ENCODE measurements around the gene FHOD3. TPM values are rescaled to one million over a fixed set of nuclear protein-coding genes. Genes with fewer than 3 reads are reported as not detected.
A peak's percentile ranks its signal among the peaks of the same experiment; 100 is the strongest.

FHOD3 gene
- total RNA-seq, 1 experiment from 2014 or later = 23.1 TPM

- DNase-seq (ENCODE audit: extremely low read depth, low read depth) = no peak
These were observed 105.4 kb downstream of the FHOD3 start for GRCh38 chr18:36402765-36403396.

DNA sequence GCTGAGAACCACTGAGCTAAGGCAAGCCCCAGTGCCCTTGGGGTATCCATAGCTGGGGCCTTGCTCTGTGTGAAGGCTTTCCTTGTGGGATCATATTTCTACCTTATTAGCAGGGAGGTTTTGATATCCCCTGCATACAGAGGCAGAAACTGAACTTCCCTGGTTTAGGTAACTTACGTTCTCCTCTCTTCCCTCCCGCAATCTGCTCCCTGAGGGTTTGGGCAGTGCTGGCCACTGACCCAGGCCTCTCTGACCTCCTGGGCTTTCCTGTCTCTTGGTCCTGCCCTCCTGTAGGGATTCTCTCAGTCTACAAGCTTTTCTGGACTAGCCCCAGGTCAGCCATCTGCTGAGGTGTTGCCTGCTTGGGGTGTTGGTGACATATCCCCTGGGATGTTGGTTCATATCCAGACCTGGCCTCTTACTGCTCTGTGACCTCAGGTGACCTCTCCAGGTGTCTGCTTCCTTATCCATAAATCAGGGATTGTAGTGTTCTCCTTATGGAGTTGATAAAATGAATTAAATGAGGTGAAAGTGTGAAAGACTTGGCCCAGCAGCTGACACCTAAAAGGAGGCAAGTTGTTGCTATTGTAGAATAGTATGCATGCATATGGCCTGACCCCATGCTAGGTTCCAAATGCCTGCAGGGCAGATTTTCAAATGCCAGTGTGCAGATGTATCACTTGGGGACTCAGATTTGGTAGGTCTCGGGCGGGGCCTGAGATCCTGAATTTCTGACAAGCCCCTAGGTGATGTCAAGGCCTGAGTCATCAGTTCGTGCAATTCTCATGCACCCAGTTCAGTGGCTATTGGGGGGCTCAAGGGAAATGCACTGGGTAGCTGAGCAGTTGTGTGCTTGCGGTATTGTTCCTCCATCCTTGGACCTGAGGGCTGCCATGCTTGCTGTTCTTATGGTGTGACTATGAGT is 106.6 kb downstream of the FHOD3 start:
- DNase-seq (ENCODE audit: extremely low read depth, low read depth) = no peak

GRCh38 chr18:36405611-36406010 is 108.1 kb downstream of the FHOD3 start:
- no peak for DNase-seq (ENCODE audit: extremely low read depth, low read depth)

DNA sequence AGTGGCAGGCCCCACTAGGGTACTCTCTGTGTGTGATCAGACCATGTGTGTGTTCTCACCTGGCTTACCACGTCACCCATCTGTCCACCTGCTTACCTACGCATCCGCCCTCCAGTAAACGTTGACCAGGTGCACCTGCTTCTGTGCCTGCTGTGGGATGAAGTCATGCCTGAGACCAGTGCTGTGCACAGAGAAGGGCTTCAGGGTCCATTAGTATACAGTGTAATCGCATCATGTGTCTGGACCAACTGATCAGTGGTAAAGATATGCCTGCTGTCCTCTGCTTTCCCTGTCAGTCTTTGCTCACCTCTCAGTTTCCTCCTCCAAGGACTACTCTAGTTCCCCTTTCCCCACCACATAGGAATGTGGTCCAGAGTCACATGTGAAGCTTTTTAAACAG is 109.3 kb downstream of the FHOD3 start:
- DNase-seq (ENCODE audit: extremely low read depth, low read depth) = no peak

DNA sequence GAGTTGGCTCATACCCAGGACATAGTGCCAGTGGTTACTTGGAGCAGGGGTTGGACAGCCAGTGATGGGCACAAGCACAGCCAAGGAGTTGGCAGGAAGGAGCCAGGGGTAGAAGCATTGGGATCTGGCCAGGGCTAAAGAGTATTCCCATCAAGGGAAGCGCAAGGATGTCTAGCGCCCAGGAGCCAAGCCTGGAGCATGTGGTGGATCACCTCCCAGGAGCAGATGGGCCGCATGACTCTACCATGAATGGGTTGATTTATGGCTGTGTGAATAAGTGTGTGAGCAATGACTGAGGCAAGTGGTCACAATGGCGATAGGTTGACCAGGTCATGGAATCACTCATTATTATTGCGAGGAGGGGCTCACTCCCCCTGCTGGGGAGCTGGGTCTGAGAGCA is 111.1 kb downstream of the FHOD3 start:
- no peak for DNase-seq (ENCODE audit: extremely low read depth, low read depth)

- no peak for DNase-seq (ENCODE audit: extremely low read depth, low read depth)
These were observed 112.3 kb downstream of the FHOD3 start for GRCh38 chr18:36409779-36410178.

GRCh38 chr18:36410346-36410745 is 112.8 kb downstream of the FHOD3 start:
- DNase-seq (ENCODE audit: extremely low read depth, low read depth) = no peak

DNA sequence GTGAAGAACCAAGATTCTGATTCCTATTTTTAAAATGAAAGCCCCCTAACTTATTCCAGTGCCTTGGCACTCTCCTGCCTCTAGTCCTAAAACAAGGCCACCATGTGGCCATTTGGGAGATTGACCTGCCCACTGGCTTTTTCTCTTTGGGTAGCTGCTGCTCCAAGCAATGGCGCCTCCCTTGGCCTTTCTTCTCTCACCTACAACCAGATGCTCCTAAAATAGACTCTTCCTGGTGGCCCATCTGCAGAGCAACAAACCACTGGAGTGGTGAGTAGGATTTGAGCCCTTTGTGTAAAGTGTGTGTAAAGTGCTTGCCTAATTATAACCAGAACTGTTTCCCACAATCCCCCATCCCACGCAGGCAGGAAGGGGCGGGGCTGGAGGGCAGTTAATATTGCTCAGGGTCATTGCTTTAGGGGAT is 114.2 kb downstream of the FHOD3 start:
- DNase-seq (ENCODE audit: extremely low read depth, low read depth) = peak; percentile 26

- peak; percentile 23 for DNase-seq (ENCODE audit: extremely low read depth, low read depth)
These were observed 115.3 kb downstream of the FHOD3 start for GRCh38 chr18:36412778-36413177.

- no peak for DNase-seq (ENCODE audit: extremely low read depth, low read depth)
These were observed 117.7 kb downstream of the FHOD3 start for GRCh38 chr18:36415171-36415570.

- no peak for DNase-seq (ENCODE audit: extremely low read depth, low read depth)
These were observed 118.1 kb downstream of the FHOD3 start for GRCh38 chr18:36415625-36416024.

DNA sequence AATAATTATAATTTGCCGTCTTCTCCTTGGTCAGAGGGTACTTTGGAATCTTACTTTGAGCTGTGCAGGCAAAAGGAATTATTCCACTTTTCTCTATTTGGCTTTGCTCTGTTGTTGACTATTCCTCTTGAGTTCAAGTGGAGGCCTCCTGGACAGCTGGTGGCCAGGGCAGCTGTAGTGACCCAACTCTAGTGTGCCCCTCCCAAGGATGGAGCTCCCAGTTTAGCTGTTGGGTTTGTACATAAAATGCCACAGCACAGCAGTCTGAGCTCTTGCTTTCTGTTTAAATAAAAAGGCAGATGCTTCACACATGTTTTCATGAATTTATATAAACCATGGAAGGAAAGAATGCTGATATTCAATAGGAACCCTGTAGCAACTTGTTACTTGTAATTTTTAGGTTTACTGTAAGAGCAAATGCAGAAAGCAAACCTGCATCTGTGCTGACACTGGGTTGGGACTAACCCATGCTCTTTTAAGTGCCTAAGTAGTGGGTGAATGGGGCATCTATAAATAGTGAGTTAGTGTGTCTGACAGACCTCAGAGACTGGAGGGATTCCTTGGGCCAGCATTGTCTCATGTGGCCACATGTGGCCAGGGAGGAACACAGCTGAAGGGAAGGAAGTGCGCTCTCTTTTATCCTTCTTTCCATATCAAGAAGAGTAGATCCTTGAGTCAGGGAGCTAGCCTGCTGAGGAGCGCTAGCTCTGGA is 121.8 kb downstream of the FHOD3 start:
- no peak for DNase-seq (ENCODE audit: extremely low read depth, low read depth)

DNA sequence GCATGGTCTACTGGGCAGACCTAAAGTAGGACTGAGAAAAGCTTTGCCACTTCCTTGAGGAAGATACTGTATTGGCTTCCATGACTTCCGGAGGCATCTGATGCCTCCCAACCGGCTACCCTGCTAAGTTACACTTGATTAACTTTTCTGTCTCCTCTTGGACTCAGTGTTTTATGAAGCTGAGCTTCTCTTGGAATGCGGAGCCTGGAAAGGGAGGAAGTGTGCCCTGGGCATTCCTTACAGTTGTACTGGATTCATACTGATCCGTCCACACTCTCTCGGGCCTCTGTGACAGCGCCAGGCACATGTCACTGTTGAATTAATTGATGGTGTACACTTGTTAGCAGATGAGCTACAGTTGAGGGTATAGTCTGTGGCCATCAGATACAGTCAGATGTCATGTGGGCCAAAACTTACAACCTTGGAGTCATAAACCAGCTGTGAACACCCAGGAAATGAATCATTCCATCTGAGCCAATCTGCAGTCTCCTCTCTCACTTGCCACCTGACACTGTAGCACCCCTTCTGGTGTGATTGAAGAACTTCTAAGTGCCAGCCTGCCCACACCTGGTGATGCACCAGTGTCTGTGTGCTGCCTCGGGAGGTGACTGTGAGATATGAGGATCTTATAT is 122.5 kb downstream of the FHOD3 start:
- peak; percentile 17 for DNase-seq (ENCODE audit: extremely low read depth, low read depth)

GRCh38 chr18:36420826-36421225 is 123.3 kb downstream of the FHOD3 start:
- DNase-seq (ENCODE audit: extremely low read depth, low read depth) = no peak

DNA sequence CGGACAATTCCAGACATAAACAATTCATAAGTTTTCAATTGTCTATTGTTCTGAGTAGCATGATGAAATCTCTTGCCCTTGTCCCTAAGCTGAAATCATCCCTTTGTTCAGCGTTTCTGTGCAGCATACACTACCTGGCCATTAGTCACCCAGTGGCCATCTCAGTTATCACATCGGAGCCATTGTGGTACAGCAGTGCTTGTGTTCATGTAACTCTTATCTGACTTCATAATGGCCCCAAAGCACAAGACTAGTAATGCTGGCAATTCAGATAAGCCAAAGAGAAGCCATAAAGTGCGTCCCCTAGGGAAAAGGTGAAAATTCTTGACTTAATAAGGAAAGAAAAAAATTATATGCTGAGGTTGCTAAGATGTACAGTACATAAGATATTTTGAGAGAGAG is 127.2 kb downstream of the FHOD3 start:
- DNase-seq (ENCODE audit: extremely low read depth, low read depth) = no peak

GRCh38 chr18:36427369-36427768 is 129.9 kb downstream of the FHOD3 start:
- DNase-seq (ENCODE audit: extremely low read depth, low read depth) = no peak

DNA sequence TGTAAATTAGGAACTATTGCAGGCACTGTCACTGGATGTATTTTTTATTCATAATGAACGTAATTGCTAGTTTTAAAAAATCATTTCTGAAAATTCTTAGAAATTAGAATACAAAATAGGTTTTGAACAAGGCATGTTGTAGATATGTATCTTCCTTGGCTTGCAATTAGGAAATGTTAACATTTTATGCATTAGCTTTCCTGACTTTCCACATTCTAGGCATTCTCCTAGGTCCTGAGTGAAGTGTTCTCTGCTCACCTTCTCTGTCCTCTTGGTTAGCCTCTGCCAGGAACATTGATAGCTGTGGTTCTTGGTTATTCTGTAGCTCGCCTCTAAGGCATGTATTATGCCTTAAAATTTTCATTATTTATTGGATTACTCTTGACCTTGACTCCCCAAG is 130.3 kb downstream of the FHOD3 start:
- DNase-seq (ENCODE audit: extremely low read depth, low read depth) = no peak

DNA sequence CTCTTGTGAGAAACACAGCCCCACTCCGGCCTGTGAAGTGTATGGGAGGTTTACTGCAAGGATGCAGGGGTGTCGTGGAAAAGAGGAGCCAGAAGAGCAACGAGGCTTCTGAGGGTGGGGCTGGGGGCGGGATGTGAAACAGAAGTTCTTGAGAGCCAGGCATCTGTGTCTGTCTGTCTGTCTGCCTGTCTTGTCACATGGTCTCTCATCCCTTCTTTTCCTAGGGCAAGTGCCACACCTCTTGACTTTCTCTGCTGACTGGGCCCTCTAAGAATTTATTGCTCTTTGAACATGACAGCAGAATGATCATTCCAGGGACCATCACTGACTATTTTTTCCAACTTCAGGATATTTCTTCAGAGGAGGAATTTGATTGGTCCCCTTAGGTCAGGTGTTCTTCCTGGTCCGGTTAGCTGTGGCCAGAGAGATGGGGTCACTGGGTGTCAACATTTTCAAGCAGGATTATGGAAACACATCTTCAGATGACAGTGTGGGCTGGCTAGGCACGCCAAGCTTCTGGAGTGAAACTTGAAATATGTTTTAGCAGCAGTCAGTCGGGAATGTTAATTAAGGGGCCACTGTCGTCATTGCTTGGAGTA is 131.0 kb downstream of the FHOD3 start:
- no peak for DNase-seq (ENCODE audit: extremely low read depth, low read depth)

GRCh38 chr18:36432880-36433555 is 135.5 kb downstream of the FHOD3 start:
- DNase-seq (ENCODE audit: extremely low read depth, low read depth) = no peak

GRCh38 chr18:36436387-36436786 is 138.9 kb downstream of the FHOD3 start:
- DNase-seq (ENCODE audit: extremely low read depth, low read depth) = no peak

Measured in NCI-H460 (cell line).